ENCODE results near the gene TARDBP. TPM values are rescaled to one million over a fixed set of nuclear protein-coding genes. Genes with fewer than 3 reads are reported as not detected.

Gene TARDBP
- total RNA-seq, 4 donors from 2014 or later, result 51.2 to 110 (median 96.6) TPM

GRCh38 chr1:11065796-11066195 lies 53.3 kb downstream of the TARDBP start:
- Histone ChIP-seq H3K27ac (no peak overlapping the region), H3K9me3 (no peaks in the 10 kb centered on the region), H3K27me3 (no peaks in the 10 kb centered on the region), H3K4me3 (no peak overlapping the region), H3K4me1 (peaks cover 4 to 12% (median 4%) of the 10 kb centered on the region in 3 donors), H3K36me3 (peaks cover 28 to 82% (median 43%) of the 10 kb centered on the region in 3 donors)
- intact Hi-C loops (cut with DNase I), result no loop called here
- WGBS, 2 donors, result 80 to 95% methylated on average over 1 of the region's 1 CpG
- TF ChIP-seq, protein P1, sequence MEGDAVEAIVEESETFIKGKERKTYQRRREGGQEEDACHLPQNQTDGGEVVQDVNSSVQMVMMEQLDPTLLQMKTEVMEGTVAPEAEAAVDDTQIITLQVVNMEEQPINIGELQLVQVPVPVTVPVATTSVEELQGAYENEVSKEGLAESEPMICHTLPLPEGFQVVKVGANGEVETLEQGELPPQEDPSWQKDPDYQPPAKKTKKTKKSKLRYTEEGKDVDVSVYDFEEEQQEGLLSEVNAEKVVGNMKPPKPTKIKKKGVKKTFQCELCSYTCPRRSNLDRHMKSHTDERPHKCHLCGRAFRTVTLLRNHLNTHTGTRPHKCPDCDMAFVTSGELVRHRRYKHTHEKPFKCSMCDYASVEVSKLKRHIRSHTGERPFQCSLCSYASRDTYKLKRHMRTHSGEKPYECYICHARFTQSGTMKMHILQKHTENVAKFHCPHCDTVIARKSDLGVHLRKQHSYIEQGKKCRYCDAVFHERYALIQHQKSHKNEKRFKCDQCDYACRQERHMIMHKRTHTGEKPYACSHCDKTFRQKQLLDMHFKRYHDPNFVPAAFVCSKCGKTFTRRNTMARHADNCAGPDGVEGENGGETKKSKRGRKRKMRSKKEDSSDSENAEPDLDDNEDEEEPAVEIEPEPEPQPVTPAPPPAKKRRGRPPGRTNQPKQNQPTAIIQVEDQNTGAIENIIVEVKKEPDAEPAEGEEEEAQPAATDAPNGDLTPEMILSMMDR (IDR thresholded peaks at IDR 0.05), result no peak
- no peak for TF ChIP-seq POLR2A (IDR thresholded peaks at IDR 0.05)
- no peak for DNase-seq

DNA sequence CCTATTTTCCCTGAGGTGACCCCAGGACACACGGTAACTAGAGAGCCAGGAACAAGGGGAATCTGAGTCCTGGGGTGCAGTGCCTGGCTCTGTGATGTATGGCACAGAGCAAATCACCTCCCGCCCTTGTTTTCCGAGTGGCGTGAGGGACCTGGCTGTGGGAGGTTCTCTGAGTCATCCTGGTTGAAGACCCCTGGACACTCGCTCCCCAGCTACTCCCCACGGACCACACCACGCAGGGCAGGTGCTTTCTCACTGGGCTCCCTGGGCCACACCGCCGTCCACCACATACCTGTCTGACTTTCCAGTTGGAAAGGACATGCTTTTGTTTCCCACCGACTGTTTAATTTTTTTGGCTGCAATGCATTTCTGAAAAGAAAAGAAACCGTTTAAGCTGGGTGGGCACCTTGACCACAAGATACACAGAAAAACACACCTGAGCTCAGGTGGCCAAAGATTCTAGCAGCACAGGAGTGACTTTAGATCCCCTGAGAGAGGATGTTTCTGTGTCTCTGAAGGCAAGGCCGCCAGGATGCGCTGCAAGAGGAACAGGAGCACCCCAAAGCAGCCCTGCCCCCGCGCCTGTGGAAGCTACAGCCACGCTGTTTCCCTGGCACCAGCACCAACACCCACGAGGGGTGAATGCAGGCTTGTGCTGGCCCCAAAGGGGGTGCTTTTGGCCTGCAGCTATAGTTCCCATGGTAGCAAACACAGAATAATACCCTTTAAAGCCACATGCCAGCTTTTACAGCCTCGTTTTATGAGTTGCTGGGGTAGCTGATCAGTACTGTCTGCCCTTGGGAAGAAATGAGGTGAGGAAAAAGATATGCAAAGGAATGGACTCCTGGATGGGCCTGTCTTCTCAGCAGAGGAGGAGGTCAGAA lies 55.5 kb downstream of the TARDBP start:
- TF ChIP-seq, protein P1 (IDR thresholded peaks at IDR 0.05), result no peak
- no peak for TF ChIP-seq POLR2A (IDR thresholded peaks at IDR 0.05)
- Histone ChIP-seq H3K9me3 (no peaks in the 10 kb centered on the region), H3K27ac (no peak overlapping the region), H3K4me1 (peaks cover 0 to 17% (median 0%) of the 10 kb centered on the region in 3 donors), H3K4me3 (no peak overlapping the region), H3K36me3 (peaks cover 28 to 100% (median 59%) of the 10 kb centered on the region in 3 donors), H3K27me3 (no peaks in the 10 kb centered on the region)
- no peak for DNase-seq
- intact Hi-C loops (cut with DNase I), result no loop called here
- 74 to 91% methylated on average over 14 to 15 of the region's 18 CpGs for WGBS, 2 donors

- no peak for DNase-seq
- no peak for TF ChIP-seq POLR2A (IDR thresholded peaks at IDR 0.05)
- TF ChIP-seq, protein P1 (IDR thresholded peaks at IDR 0.05), result no peak
- Histone ChIP-seq H3K4me3 (no peak overlapping the region), H3K4me1 (peaks cover 0 to 17% (median 0%) of the 10 kb centered on the region in 3 donors), H3K27me3 (no peaks in the 10 kb centered on the region), H3K27ac (no peak overlapping the region), H3K36me3 (peaks cover 32 to 100% (median 66%) of the 10 kb centered on the region in 3 donors), H3K9me3 (no peaks in the 10 kb centered on the region)
- 79 to 91% methylated on average over 10 to 11 of the region's 17 CpGs for WGBS, 2 donors
- intact Hi-C loops (cut with DNase I), result no loop called here
These were observed 56.4 kb downstream of the TARDBP start for GRCh38 chr1:11068600-11069473.

- H3K4me3 ChIP-seq, result no peak overlapping the region
- TF ChIP-seq, protein P1 (IDR thresholded peaks at IDR 0.05), result no peak
- TF ChIP-seq POLR2A (IDR thresholded peaks at IDR 0.05), result no peak
- H3K4me1 ChIP-seq, result peaks cover 0 to 17% (median 0%) of the 10 kb centered on the region in 3 donors
- intact Hi-C loops (cut with DNase I), result no loop called here
- H3K27me3 ChIP-seq, result no peaks in the 10 kb centered on the region
- no peak for DNase-seq
- H3K9me3 ChIP-seq, result no peaks in the 10 kb centered on the region
- WGBS, 2 donors, result 73 to 74% methylated on average over 5 to 7 of the region's 11 CpGs
- peaks cover 40 to 100% (median 64%) of the 10 kb centered on the region in 3 donors for H3K36me3 ChIP-seq
- no peak overlapping the region for H3K27ac ChIP-seq
These were observed 58.4 kb downstream of the TARDBP start for GRCh38 chr1:11070876-11071275.

All from esophagus squamous epithelium (tissue), 5 donors.